ENCODE data around the gene YWHAG.
A peak's percentile ranks its signal among the peaks of the same experiment; 100 is the strongest.
"Not testable (repeated sequence)": the region's sequence is repeated elsewhere in the genome, so short reads cannot be mapped to it uniquely, and the experiment has no call there.

Gene YWHAG

GRCh38 chr7:76294344-76295024 is 64.3 kb downstream of the YWHAG start:
- DNase-seq (ENCODE audit: low read depth in 2 of 2): peak; percentile 98 to 99
- H3K4me3 ChIP-seq (replicated peaks in 1 of 2; ENCODE audit: low read depth in 2 of 2, low read length in 2 of 2): peak overlapping the region; percentile 23 to 45
- TF ChIP-seq CTCF (IDR thresholded peaks at IDR 0.05; ENCODE audit: low read depth, low read length): no peak

- DNase-seq (ENCODE audit: low read depth in 2 of 2): no peak
- no peak overlapping the region for H3K4me3 ChIP-seq (replicated peaks in 1 of 2; ENCODE audit: low read depth in 2 of 2, low read length in 2 of 2)
- TF ChIP-seq CTCF (IDR thresholded peaks at IDR 0.05; ENCODE audit: low read depth, low read length): no peak
Observed at GRCh38 chr7:76293407-76293901, 65.3 kb downstream of the YWHAG start.

- H3K4me3 ChIP-seq (replicated peaks in 1 of 2; ENCODE audit: low read depth in 2 of 2, low read length in 2 of 2); DNase-seq (ENCODE audit: low read depth in 2 of 2): not testable (repeated sequence)
Observed at GRCh38 chr7:76292911-76293310, 65.9 kb downstream of the YWHAG start.

GRCh38 chr7:76292213-76292573 is 66.6 kb downstream of the YWHAG start:
- H3K4me3 ChIP-seq (replicated peaks in 1 of 2; ENCODE audit: low read depth in 2 of 2, low read length in 2 of 2): peak overlapping the region; percentile 12 to 43
- no peak for TF ChIP-seq CTCF (IDR thresholded peaks at IDR 0.05; ENCODE audit: low read depth, low read length)
- DNase-seq (ENCODE audit: low read depth in 2 of 2): peak in 1 of 2 donors; percentile 73

GRCh38 chr7:76291351-76292212 is 67.2 kb downstream of the YWHAG start:
- peak; percentile 98 to 99 for DNase-seq (ENCODE audit: low read depth in 2 of 2)
- TF ChIP-seq CTCF (IDR thresholded peaks at IDR 0.05; ENCODE audit: low read depth, low read length): peak; percentile 98
- H3K4me3 ChIP-seq (replicated peaks in 1 of 2; ENCODE audit: low read depth in 2 of 2, low read length in 2 of 2): peak overlapping the region; percentile 12 to 43

GRCh38 chr7:76290847-76291350 is 67.9 kb downstream of the YWHAG start:
- peak in 1 of 2 donors; percentile 31 for DNase-seq (ENCODE audit: low read depth in 2 of 2)
- not testable (repeated sequence) for H3K4me3 ChIP-seq (replicated peaks in 1 of 2; ENCODE audit: low read depth in 2 of 2, low read length in 2 of 2)

- H3K4me3 ChIP-seq (replicated peaks in 1 of 2; ENCODE audit: low read depth in 2 of 2, low read length in 2 of 2): no peak overlapping the region
- DNase-seq (ENCODE audit: low read depth in 2 of 2): no peak
- TF ChIP-seq CTCF (IDR thresholded peaks at IDR 0.05; ENCODE audit: low read depth, low read length): no peak
Observed at GRCh38 chr7:76286842-76287403, 71.9 kb downstream of the YWHAG start.
